Activated T-cell treated with anti-CD3 and anti-CD28 coated beads for 24 hours (primary cell): ENCODE data around the gene UBE2D3.

Source experiments
- DNase-seq: peaks from one replicate; pipeline ENCODE4 v3.0.0-alpha.2; 2020; ENCODE audit warnings: low read depth

UBE2D3 gene

DNA sequence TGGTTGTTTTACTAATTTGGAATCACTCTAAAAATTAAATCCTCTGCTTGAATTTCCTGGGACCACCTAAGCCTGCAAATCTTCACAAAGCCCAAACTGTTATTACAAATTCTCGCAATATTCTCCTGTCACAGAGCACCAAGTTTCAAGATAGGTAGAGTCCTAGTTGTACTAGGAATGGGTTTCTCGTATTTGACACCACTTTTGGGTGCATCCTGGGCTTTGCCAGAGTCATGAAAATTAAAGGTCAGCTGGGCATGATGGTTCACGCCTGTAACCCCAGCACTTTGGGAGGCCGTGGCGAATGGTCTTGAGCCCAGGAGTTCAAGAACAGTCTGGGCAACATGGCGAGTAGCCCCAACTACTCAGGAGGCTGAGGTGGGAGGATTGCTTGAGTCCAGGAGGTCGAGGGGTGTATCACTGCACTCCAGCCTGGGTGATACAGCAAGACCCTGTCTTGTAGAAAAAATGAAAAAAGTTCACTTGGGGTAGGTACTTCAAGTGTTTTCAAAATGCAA is 36.0 kb downstream of the UBE2D3 start:
- DNase-seq: no peak

GRCh38 chr4:102789317-102789717 is 38.0 kb downstream of the UBE2D3 start:
- DNase-seq: no peak

- DNase-seq: no peak
Observed at GRCh38 chr4:102787944-102788343, 39.4 kb downstream of the UBE2D3 start.

- no peak for DNase-seq
Observed at GRCh38 chr4:102787096-102787881, 40.1 kb downstream of the UBE2D3 start.

GRCh38 chr4:102786279-102786678 is 41.1 kb downstream of the UBE2D3 start:
- no peak for DNase-seq

- DNase-seq: no peak
Observed at GRCh38 chr4:102783006-102783405, 44.3 kb downstream of the UBE2D3 start.

DNA sequence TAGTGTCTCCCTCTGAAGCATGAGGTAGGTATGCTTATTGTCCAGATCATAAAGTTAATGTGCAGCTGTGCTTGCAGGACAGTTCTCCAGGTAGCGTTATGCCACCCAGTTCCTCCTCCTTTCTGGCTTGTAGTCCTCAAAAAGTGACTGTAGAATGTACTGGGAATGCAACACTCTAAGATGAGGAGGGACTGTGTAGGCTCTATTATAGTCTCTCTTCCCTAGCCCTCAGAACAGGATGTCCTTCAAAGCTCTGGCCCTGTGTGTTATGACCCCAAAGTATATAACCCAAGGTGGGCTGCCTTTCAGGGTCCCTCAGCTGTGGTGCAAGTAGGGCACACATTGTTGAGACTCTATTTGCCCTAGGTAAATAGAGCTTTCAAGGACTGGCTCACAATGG is 45.8 kb downstream of the UBE2D3 start:
- no peak for DNase-seq

DNA sequence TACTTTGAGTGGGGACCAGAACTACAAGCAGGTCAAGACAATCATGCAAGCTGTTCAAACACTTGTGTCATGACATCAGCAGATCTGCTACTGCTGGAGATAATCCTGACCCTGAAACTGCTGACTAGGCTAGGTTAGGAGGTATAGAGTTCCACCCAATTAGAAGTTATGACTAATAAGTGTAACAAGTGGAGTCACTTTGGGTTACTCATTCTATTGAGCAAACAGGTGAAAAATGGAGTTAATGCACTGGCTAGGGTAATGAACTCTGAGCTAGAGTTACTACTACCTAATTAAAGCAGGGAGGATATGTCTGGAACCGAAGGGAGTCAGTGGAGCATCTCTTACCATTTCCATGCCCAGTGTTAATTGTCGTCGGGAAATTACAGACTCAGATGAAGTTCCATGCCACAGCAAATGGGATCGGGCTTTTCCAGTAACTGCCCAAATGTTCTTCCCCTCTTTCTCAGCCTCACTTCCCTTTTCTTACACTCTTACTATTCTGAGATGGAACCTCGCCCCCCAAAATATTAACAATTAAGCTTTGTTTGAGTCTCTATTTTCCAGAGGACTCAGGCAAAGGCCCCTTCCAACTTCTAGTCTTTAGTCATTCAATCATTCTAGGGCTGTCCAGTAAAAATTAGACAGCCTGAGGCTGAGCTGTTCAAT is 46.7 kb downstream of the UBE2D3 start:
- no peak for DNase-seq

DNA sequence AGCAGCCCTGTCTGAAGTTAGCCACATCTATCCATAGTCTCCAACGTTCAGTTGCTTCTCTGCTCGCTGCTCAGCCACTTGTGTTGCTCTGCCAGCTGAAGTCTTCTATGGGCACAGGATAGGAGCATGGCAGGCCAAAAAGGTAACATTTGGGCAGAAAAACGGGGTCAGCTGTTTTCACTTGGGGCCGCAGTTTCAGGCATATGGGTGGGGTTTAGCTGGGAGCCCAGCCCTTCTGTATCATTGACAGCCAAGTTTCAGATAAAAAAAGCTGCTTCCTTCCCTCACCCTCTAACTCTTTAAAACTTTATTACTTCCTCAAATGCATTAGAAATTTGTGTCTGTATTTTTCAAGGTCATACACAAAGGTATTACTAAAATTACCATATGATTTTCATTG is 48.1 kb downstream of the UBE2D3 start:
- DNase-seq: no peak

GRCh38 chr4:102778720-102779119 is 48.6 kb downstream of the UBE2D3 start:
- no peak for DNase-seq

GRCh38 chr4:102775805-102776204 is 51.5 kb downstream of the UBE2D3 start:
- no peak for DNase-seq

DNA sequence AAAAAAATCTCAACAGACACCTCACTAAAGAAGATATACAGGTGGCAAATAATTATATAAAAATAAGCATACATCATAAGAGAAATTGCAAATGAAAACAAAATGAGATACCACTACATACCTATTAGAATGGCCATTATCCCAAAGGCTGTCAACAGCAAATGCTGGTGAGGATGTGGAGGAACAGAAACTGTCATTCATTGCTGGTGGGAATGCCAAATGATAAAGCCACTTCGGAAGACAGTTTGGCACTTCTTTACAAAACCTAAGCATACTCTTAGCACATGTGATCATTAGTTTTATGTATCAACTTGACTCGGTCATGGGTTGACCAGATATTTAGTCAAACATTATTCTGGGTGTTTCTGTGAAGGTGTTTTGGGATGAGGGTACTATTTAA is 53.1 kb downstream of the UBE2D3 start:
- DNase-seq: no peak

DNA sequence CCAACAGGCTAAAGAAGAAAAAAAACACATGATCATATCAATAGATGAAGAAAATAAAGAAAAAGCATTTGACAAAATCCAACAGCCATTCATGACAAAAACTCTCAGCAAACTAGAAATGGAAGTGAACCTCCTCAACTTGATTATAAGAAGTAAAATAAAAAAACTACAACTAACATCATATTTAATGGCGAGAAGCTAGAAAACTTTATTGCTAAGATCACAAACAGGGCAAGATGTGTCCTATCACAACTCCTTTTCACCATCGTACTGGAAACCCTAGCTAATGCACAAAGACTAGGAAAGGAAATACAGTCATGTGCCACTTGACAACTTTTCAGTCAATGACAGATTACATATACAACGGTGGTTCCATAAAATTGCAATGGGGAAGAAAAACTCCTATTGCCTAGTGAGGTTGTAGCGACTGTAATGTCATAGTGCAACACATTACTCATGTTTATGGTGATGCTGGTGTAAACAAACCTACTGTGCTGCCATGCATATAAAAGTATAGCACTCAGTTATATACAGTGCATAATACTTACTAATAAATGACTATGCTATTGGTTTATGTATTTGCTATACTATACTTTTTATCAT is 54.5 kb downstream of the UBE2D3 start:
- DNase-seq: no peak

GRCh38 chr4:102764901-102765300 is 62.5 kb downstream of the UBE2D3 start:
- no peak for DNase-seq

DNA sequence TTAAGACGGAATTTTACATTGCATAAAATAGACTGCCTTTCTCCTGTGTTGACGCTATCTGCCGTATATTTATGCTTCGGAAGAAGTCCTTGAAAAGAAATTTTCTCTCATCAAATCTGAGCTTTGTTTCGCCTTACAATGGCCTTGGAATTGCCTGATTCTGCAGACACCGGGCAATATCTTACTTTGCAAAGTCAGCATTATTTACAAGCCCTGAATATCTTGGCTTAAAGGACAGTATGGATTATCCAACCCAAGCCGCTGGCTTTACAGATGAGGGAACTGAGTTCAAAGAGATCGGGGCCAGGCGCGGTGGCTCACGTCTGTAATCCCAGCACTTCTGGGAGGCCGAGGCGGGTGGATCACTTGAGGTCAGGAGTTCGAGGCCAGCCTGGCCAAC is 65.4 kb downstream of the UBE2D3 start:
- DNase-seq: no peak

DNA sequence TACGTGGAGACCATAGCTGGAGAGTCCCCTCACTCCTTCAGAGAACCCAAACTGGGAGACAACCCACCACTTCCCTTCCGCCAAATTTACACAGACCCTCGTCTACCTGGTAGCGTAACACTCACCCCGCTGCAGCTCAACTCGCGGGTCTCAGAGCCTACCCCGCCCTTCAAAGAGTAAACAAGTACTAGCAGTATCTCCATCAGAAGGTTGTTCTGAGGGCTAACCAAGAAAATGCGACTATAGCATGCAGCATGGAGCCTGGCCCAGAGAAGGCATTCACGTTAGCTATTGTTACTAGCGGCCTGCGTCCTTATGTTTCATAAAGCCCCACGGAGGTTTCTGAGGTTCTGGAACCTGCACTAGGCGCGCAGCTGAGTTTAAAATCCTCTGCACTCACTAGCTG is 66.1 kb downstream of the UBE2D3 start:
- peak; percentile 3 for DNase-seq

GRCh38 chr4:102760645-102761295 is 66.6 kb downstream of the UBE2D3 start, which contains the start of gene MANBA:
Gene MANBA (minus strand): TSS chr4:102760968. CDS start chr4:102760894, 74 bp downstream.
- peak; percentile 78 for DNase-seq

GRCh38 chr4:102759831-102760644 is 67.3 kb downstream of the UBE2D3 start:
- DNase-seq: peak; percentile 1

- no peak for DNase-seq
Observed at GRCh38 chr4:102758241-102759160, 68.8 kb downstream of the UBE2D3 start.

DNA sequence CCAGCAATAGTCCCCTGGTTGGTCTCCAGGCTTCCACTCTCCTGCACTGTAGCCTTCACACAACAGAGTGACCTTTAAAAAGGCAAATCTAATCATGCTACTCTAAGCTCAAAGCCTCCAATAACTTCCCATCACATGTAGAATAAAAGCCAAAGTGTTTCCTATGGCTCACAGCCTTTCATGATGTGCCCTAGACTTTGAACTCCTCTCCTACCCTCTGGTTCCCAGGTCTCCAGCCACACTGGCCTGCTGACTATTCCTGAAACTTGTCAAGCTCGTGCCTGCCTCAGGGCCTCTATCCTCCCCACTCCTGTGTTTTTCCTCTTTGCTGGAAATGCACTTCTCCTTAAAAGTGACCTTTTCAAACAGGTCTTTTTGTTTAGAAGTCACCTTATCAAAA is 69.7 kb downstream of the UBE2D3 start:
- DNase-seq: no peak
